Left colon (tissue), 2 donors: ENCODE results near the gene LRRC8E. TPM values are rescaled to one million over a fixed set of nuclear protein-coding genes. Genes with fewer than 3 reads are reported as not detected.
"Not testable (repeated sequence)": the region's sequence is repeated elsewhere in the genome, so short reads cannot be mapped to it uniquely, and the experiment has no call there.

Source experiments
- ATAC-seq: fragments of 200-7000 bp; cut with Tn5 transposase; one replicate; pipeline ENCODE4 v1.9.1; 2020; ENCODE audit warnings: mild to moderate bottlenecking, moderate library complexity
- DNase-seq, 2 donors: peaks; one replicate each; pipeline ENCODE4 v3.0.0-alpha.2; 2020
- intact Hi-C, 2 donors: fragments of 100-400 bp; cut with DNase I in 1 of 2; cut with micrococcal nuclease in 1 of 2; formaldehyde crosslinking; loops; one replicate each; pipeline versions ENCODE4 v1.11.2 to v1.14.0; 2022; cut with DNase I, micrococcal nuclease
- total RNA-seq, 2 donors: library from RNA; stranded (reverse); fragmentation: NEBNext Ultra II Directional; extraction: Animal tissue kit (Norgen Biotek cat#: 25700); gene quantifications; one replicate each; pipeline ENCODE4 v1.2.1, GENCODE V29; 2021
- donor health status: DM: no; HTN: no; CAD: no.
- donor health status: DM: yes; HTN: yes; CAD: no.

The LRRC8E gene
- total RNA-seq, 2 donors from 2014 or later: 2.7 to 3.1 TPM

DNA sequence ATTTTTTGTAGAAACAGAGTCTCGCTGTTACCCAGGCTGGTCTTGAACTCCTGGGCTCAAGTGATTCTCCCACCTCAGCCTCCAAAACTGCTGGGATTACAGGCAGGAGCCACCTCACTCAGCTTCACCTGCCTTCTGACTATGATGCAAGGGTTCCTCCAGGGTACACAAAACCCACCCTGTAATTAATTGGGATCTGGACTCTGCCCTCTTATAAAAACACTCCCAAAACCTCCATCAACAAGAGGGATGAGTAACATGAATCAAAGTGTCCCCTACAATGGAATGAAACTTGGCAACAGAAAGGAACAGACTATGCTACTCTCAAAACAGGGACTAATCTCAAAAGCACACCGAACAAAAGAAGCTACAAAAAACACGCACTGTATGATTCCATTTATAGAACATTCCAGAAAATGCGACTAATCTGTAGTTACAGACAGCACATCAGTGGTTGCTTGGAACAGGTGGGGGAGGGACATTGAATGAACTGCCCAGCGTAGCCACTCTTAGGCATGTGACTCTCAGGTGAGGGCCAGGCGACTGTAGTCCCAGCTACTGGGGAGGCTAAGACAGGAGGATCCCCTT is 11.0 kb upstream of the LRRC8E start:
- ATAC-seq (no peak), DNase-seq (no peak)
- intact Hi-C loops: no loop called here

DNA sequence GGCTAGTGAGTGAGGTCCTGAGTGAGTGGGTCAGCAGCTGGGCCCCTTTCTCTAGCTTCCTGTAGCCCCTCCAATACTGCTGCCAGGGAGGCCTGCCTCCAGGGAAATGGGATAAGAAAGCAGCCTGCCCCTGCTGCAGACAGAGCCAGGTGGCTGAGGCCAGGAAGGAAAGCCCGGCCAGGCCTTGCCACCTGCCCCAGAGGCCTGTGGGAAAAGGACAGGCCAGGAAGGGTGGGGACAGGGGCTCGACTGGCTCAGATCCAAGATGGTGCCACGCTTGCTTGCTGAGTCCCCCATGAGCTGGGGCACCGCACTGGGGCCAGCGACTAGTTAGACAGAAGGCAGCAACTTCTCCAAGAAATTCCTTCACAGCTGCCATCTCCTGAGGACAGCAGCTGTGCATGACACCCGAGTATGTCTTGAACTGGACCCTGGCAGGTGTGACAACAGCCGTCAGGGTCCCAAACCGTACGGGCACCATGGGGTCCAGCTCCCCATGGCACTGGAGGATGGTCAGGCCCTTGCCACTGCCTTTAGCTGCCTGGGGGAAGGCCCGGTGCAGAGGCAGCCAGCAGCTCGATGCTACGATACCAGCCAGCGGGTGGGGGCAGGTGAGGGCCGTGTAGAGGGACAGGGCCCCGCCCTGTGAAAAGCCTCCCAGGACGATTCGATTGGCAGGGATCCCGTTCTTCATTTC is 9.1 kb upstream of the LRRC8E start:
- intact Hi-C loops: no loop called here
- ATAC-seq (no peak), DNase-seq (no peak)

DNA sequence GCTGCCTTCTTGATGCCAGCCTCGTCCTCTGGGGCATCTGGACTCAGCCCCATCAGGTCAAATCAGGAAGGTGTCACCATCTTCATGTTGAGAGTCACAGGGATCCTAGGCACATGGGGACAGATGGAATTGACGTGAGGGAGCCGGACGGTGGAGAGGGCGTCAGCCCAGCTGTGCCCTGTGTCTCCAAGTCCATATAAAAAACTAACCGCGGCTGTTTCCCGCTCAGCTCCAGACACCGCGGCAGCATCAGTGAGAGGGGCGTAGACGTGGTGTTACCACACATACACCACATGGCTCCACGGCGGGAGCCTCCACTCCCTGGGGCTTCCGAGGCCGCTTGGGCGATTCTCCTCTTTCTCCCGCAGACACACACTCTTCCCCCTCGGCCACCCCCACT is 8.5 kb upstream of the LRRC8E start:
- no peak for ATAC-seq
- intact Hi-C loops: no loop called here
- DNase-seq: no peak

DNA sequence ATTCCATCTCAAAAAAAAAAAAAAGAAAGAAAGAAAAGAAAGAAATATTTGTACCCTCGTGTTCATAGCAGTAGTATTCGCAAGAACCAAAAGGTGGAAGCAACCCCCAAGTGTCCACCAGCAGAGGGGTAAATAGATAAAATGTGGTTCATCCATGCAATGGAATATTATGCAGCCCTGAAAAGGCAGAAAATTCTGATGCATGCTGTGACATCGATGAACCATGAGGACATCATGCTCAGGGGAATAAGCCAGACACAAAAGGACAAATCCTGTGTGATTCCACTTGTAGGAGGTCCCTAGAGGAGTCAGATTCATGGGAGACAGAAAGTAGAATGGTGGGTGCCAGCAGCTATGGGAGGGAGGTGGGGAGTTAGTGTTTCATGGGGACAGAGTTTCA is 6.4 kb upstream of the LRRC8E start:
- ATAC-seq: no peak
- no peak for DNase-seq
- intact Hi-C loops: no loop called here

DNA sequence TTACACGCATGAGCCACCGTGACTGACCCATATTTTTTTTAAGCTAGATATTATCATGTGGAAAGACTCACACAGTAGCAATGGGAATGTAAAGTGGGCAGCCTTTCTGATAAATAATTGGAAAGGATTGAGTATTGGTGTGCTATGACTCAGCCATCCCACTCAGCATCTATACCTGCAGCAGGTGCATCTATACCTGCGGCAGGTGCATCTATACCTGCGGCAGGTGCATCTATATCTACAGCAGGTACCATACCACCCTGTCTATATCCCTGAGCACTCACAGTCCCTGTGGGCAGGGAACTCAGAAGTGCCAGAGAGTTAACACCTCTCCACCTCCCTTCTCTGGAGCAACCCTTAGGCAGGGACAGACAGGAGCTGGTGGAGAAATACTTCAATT is 5.2 kb upstream of the LRRC8E start:
- intact Hi-C loops: no loop called here
- no peak for ATAC-seq
- DNase-seq: no peak

DNA sequence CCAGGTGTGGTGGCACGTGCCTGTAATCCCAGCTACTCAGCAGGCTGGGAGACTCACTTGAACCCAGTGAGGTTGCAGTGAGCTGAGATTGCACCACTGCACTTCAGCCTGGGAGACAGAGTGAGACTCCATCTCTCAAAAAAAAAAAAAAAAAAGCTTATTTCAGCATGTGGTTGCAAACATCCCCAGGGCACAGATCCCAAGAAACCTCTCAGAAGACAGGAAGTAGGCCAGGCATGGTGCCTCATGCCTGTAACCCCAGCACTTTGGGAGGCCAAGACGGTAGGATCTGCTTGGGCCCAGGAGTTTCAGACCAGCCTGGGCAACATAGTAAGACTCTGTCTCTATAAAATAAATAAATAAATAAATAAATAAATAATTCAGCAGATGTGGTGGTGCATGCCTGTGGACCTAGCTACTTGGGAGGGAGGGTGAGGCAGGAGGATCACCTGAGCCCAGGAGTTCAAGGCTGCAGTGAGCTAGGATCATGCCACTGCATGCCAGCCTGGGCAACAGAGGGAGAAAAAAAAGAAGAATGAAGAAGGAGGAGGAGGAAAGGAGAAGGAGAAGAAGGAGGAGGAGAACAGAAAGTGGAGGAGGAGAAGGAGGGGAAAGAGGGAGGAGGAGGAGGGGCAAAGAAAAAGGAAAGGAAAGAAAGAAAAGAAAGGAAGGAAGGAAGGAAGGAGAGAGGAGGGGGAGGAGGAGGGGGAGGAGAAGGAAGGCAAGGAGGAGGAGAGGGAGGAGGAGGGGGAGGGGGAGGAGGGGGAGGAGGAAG is 4.3 kb upstream of the LRRC8E start:
- intact Hi-C loops: no loop called here
- DNase-seq: no peak
- ATAC-seq: no peak

DNA sequence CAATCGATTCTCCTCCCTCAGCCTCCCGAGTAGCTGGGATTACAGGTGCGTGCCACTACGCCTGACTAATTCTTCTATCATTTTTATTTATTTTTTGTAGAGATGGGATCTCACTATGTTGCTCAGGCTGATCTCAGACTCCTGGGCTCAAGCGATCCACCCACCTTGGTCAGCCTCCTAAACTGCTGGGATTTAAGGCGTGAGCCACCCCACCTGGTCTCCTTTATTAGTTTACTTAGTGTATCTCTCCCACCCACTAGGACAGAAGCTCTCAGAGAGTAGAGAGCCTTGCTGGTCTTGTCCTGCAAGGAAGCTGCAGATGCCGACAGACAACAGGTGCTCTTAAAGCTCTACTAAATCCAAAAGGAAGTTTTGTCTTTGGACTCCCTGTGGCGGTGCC is 2.5 kb upstream of the LRRC8E start:
- DNase-seq: no peak
- intact Hi-C loops: no loop called here
- peak; percentile 16 for ATAC-seq

DNA sequence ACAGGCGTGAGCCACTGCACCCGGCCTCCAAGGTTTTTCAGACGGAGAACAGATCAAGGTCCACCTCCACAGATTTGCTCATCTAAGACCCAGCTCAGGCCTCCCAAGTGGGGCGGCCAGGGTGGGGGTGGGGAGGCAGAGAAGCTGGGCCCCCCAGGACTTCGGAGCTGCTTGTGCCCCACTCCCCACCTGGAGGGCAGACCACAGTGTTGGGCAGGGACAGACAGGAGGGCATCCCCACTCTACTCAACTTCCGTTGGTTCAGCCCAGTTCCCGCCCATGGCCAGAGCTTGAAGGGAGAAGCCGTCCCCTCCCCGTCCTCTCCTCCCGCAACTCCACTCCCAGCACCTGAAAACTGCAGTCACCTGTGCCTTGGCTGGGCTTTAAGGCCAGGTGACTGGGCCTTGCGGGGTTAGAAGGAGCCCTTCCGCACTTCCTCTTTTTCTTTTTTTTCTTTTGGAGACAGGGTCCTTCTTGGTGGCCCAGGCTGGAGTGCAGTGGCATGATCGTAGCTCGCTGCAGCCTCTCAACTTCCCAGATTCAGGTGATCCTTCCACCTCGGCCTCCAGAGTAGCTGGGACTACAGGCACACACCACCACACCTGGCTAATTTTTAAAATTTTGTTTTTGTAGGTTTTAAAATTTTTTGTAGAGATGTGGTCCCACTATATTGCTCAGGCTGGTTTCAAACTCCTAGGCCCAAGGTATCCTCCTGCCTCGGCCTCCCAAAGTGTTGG is 734 bp upstream of the LRRC8E start:
- intact Hi-C loops: no loop called here
- DNase-seq (no peak), ATAC-seq (no peak)

DNA sequence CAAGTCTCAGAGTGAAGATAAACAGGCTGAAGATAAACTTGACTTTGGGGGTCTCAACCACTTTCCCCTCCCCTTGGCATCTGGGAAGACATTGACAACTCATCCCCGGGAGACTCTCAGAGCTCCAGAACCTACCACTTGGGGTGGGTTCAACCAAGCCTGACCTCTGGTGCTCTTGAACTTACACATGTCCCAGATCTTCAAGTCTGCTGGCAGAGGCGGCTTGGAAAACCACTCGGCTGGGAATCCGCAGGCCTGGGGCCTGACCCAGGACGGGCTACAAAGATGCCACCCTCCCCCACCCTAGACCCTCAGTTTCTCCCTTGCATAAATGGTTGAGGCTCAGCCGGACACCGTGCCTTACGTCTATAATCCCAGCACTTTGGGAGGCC is 512 bp downstream of the LRRC8E start:
- ATAC-seq (peak; percentile 2), DNase-seq (no peak)
- intact Hi-C loops: no loop called here

DNA sequence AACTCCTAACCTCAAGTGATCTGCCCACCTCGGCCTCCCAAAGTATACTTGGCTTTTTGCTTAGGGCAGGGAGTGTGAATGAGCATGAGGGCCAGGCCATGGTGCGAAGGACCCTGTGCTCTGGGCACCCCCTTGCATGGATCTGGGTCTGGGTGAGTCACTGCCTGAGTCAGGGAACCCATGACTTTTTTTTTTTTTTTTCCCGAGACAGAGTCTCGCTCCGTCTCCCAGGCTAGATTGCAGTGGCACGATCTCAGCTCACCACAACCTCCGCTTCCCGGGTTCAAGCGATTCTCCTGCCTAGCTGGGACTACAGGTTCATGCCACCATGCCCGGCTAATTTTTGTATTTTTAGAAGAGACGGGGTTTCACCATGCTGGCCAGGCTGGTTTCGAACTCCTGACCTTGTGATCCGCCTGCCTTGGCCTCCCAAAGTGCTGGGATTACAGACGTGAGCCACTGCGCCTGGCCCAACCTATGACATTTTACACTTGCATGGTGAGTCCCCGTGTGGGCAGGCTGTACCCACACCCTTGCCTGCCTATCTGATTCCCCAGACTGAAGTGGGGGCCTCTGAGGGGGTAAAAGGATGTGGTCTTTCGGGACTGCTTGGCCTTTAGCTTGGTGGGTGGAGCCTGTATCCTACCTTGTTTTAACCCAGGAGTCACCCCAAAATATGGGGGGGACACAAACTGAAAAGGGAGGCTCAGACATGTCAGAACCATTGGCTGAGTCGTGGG is 5.2 kb downstream of the LRRC8E start:
- ATAC-seq, intact Hi-C loops, DNase-seq: not testable (repeated sequence)

DNA sequence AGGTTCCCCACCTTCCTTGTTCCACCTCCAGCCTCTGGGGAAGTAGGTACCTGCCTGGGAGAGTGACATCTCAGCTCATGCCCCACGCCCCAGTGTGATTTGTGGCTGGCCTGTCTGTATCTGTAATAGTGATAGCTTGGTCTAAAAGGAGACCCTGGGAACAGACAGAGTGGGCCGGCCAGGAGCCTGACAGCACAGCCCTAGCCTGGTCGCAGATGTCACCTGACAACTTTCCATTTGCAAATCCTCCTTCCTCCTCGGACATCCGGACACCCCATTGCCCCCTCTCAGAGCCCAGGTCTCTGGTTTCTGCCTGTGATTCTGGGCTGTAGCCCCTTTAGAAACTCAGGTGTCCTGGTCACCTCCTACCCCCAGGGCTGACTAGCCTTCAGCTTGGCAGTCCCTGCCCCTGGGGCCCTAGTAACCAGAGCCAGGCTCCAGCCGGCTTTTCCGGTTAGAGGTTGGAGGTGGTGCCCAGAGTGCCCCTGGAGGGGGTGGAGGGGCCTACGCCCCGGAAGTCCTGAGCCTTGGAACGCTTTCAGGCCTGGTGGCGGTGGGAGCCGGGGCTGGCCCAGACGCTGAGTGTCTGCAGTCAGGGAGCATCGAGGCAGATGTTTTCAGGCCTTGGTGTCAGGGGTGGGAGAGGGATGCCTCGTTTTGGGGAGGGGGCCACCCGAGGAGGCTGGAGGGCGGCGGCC is 6.5 kb downstream of the LRRC8E start:
- intact Hi-C loops: no loop called here
- DNase-seq (peak in 1 of 2 donors; percentile 64), ATAC-seq (peak; percentile 94)

DNA sequence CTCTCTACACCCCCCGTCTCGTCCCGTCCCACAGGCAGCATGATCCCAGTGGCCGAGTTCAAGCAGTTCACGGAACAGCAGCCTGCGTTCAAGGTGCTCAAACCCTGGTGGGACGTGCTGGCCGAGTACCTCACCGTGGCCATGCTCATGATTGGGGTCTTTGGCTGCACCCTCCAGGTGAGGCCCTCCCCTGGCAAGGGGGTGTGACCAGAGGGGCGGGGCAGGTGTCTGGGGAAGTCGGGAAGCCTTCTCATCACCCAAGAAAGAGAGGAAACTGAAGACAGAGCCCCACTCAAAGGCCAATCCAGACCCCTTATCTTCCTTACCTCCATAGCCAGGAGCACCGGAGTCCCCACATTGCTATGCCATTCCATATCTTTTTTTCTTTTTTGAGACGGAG is 7.3 kb downstream of the LRRC8E start:
- DNase-seq (no peak), ATAC-seq (no peak)
- intact Hi-C loops: no loop called here

DNA sequence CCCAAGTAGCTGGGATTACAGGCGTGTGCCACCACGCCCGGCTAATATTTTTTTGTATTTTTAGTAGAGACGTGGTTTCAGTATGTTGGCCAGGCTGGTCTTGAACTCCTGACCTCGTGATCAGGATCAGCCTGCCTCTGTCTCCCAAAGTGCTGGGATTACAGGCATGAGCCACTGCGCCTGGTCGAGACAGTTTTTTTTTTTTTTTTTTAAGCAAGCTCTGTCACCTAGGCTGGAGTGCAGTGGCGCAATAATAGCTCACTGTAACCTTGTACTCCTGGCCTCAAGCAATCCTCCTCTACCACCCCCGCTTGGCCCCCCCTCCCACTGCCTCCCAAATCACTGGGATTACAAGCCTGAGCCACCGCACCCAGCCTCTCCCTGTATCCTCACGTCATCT is 9.0 kb downstream of the LRRC8E start:
- intact Hi-C loops: no loop called here
- DNase-seq (no peak), ATAC-seq (no peak)

DNA sequence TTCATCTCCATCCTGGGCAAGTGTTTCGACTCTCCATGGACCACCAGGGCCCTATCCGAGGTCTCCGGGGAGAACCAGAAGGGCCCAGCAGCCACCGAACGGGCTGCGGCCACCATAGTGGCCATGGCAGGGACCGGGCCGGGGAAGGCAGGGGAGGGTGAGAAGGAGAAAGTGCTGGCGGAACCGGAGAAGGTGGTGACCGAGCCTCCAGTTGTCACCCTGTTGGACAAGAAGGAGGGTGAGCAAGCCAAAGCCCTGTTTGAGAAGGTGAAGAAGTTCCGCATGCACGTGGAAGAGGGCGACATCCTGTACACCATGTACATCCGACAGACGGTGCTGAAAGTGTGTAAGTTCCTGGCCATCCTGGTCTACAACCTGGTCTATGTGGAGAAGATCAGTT is 10.7 kb downstream of the LRRC8E start:
- ATAC-seq: no peak
- DNase-seq: no peak
- intact Hi-C loops: no loop called here

DNA sequence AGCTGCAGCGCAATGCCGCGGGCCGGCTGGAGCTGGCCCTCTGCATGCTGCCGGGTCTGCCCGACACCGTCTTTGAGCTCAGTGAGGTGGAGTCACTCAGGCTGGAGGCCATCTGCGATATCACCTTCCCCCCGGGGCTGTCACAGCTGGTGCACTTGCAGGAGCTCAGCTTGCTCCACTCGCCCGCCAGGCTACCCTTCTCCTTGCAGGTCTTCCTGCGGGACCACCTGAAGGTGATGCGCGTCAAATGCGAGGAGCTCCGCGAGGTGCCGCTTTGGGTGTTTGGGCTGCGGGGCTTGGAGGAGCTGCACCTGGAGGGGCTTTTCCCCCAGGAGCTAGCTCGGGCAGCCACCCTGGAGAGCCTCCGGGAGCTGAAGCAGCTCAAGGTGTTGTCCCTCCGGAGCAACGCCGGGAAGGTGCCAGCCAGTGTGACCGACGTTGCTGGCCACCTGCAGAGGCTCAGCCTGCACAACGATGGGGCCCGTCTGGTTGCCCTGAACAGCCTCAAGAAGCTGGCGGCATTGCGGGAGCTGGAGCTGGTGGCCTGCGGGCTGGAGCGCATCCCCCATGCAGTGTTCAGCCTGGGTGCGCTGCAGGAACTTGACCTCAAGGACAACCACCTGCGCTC is 11.6 kb downstream of the LRRC8E start:
- no peak for ATAC-seq
- DNase-seq: no peak
- intact Hi-C loops: no loop called here

DNA sequence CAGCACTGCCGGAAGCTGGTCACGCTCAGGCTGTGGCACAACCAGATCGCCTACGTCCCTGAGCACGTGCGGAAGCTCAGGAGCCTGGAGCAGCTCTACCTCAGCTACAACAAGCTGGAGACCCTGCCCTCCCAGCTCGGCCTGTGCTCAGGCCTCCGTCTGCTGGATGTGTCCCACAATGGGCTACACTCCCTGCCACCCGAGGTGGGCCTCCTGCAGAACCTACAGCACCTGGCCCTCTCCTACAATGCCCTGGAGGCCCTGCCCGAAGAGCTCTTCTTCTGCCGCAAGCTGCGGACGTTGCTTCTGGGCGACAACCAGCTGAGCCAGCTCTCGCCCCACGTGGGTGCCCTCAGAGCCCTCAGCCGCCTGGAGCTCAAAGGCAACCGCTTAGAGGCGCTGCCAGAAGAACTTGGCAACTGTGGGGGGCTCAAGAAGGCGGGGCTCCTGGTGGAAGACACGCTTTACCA is 12.1 kb downstream of the LRRC8E start:
- DNase-seq (no peak), ATAC-seq (no peak)
- intact Hi-C loops: no loop called here

DNA sequence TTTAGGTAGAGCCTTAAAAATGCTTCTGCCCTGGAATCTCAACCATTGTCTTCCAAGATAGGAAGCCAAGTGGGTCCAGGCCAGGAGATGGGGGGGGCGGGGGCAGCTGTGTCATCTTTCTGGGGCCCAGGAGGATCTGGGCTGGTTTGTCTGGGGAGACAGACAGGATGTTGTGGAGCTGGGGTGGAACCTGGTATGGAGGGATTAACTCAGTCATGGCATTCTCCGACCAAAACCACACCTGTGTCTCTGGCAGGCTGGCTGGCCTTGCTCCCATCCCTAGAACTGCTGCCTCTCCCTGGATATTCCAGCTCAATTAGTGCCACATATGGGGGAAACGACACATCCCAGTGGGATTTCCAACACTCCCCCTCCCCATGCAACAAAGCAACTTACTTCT is 12.6 kb downstream of the LRRC8E start:
- DNase-seq: no peak
- ATAC-seq: no peak
- intact Hi-C loops: no loop called here

DNA sequence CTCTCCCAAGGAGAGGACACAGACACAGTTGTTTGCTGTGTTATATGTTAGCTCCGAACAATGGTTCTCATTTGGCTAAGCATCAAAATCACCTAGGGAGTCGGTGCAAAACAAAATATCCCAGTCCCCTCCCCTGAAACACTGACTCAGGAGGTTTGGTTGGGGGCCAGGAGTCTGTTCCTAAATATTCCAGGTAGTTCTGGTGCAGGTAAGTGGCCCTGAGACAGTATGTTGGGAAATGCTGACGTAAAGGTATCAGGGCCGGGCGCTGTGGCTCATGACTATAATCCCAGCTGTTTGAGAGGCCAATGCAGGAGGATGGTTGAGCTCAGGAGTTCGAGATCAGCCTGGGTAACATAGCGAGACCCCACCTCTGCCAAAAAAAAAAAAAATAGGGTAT is 13.0 kb downstream of the LRRC8E start:
- ATAC-seq (no peak), DNase-seq (no peak)
- intact Hi-C loops: no loop called here
